ENCODE measurements around the gene BSX.

BSX gene

GRCh38 chr11:122954455-122954854 lies 27.2 kb downstream of the BSX start:
- DNase-seq (ENCODE audit: low read depth in 2 of 2) = no peak

- DNase-seq (ENCODE audit: low read depth in 2 of 2) = no peak
Measured at GRCh38 chr11:122951211-122951610, 30.4 kb downstream of the BSX start.

- no peak for DNase-seq (ENCODE audit: low read depth in 2 of 2)
Measured at GRCh38 chr11:122938557-122938956, 43.1 kb downstream of the BSX start.

- no peak for DNase-seq (ENCODE audit: low read depth in 2 of 2)
Measured at GRCh38 chr11:122937983-122938382, 43.7 kb downstream of the BSX start.

- DNase-seq (ENCODE audit: low read depth in 2 of 2) = no peak
Measured at GRCh38 chr11:122933416-122933815, 48.2 kb downstream of the BSX start.

GRCh38 chr11:122931510-122931909 lies 50.1 kb downstream of the BSX start:
- DNase-seq (ENCODE audit: low read depth in 2 of 2) = no peak
